GM10266 (cell line): ENCODE data around the gene RGCC.
"Not testable (repeated sequence)": the region's sequence is repeated elsewhere in the genome, so short reads cannot be mapped to it uniquely, and the experiment has no call there.

Experiments
- DNase-seq: peaks from one replicate; pipeline ENCODE4 v3.0.0; 2012; ENCODE audit errors: extremely low spot score
- TF ChIP-seq, protein P1 (sequence below): IDR thresholded peaks from 2 replicates; pipeline ENCODE4 v1.5.1; 2012; ENCODE audit warnings: mild to moderate bottlenecking, low read depth; ENCODE audit not compliant: control insufficient read depth, insufficient read depth; ENCODE audit errors: missing control alignments

The RGCC gene

DNA sequence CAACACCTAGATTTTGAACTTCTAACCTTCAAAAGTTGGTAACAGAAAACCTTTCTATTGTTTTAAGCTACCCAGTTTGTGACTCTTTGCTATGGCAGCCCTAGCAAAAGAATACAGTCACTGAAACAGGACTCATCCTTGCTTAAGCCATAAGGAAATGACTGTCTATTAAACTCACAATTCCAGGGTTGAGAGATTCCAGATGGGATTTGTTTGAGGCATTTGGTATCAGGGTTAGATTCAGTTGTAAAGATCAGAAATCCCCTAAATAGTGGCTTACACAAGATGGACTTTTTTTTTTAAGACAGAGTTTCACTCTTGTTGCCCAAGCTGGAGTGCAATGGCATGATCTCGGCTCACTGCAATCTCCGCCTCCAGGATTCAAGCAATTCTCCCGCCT lies 41.1 kb upstream of the RGCC start:
- no peak for DNase-seq
- TF ChIP-seq, protein P1, sequence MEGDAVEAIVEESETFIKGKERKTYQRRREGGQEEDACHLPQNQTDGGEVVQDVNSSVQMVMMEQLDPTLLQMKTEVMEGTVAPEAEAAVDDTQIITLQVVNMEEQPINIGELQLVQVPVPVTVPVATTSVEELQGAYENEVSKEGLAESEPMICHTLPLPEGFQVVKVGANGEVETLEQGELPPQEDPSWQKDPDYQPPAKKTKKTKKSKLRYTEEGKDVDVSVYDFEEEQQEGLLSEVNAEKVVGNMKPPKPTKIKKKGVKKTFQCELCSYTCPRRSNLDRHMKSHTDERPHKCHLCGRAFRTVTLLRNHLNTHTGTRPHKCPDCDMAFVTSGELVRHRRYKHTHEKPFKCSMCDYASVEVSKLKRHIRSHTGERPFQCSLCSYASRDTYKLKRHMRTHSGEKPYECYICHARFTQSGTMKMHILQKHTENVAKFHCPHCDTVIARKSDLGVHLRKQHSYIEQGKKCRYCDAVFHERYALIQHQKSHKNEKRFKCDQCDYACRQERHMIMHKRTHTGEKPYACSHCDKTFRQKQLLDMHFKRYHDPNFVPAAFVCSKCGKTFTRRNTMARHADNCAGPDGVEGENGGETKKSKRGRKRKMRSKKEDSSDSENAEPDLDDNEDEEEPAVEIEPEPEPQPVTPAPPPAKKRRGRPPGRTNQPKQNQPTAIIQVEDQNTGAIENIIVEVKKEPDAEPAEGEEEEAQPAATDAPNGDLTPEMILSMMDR, result no peak

DNA sequence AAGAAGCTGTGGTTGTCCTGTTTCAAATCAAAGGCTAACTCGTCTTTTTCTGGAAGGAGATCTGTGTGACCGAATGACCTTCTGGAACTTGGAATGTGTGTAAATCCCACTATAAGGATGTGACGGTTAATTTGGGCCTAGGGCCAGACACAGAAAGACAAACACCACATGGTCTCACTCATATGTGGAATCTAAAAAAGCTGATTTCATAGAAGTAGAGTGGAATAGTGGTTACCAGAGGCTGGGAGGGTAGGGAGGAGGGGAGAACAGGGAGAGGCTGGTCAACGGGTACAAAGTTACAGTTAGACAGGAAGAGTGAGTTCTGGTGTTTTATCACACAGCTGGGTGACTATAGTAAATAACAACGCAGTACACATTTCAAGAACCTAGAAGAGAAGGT lies 39.3 kb upstream of the RGCC start:
- TF ChIP-seq, protein P1, result no peak
- no peak for DNase-seq

DNA sequence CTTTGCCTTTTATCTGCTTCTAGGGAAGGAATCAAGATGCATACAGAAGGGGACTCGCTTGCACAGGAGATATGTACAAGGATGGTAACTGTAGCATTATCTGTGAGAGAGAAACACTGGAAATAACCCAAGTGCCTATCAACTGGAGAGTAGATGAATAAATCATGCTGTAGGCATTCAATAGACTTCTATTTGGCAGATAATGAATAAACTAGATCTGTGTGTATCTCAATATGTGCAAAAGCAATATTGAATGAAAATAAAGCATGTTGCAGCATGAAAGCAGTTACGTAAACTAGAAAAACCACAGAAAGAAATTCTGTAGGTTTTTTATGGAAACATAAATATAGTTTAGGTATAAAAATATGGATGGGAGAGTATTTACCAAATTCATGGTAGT lies 38.6 kb upstream of the RGCC start:
- TF ChIP-seq, protein P1, result no peak
- DNase-seq, result no peak

DNA sequence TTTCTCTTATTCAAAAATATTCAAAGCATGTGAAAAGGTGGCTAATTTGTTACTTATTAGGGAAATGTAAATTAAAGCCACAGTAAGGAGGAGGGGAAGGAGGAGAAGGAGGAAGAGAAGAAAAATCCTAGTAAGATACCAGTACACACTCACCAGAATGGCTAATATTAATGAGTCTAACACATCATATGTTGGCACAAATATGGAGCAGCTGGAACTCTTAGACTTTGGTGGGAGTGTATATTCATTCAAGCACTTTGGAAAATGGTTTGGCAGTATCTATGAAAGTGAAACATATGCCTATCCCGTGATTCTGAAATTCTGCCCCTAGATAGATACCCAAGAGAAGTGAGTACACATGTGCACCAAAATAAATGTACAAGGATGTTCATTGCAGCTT lies 38.1 kb upstream of the RGCC start:
- TF ChIP-seq, protein P1, result no peak
- DNase-seq, result no peak

DNA sequence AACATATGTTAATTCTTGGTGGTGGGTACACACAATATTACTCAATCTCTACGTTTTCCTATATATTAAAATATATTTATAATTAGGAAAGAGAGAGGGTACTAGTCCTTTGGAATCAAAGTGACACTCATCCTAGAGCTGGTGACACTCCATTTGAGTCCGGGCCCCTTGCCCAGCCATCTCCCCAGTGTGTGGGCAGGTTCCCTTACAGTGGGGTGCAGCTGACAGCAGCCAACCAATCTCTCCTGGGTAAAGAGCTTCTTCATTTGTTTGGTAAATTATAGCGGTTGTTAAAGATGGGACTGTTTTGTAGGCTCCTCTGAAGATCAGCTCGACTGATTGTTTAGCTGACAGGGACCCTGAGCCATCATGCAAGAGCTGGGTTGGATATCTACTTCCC lies 37.2 kb upstream of the RGCC start:
- DNase-seq, result no peak
- TF ChIP-seq, protein P1, result no peak

DNA sequence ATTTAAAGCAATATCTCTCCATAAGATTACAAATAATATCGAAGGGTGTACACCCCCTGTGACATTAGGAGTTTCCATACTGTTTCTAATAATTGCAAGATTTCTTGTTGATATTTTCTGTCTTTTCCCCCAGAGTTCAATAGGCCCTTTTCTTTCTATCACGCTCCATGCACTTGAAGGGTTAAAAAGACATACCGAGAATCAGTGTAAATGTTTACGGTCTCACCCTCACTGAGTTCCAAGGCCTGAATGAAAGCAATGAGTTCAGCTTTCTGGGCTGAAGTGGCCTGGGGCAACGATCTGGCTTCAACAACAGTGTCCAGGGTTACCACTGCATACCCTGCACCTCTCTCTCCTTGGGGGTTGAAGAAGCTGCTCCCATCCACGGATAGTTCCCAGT lies 36.0 kb upstream of the RGCC start:
- DNase-seq, result not testable (repeated sequence)

DNA sequence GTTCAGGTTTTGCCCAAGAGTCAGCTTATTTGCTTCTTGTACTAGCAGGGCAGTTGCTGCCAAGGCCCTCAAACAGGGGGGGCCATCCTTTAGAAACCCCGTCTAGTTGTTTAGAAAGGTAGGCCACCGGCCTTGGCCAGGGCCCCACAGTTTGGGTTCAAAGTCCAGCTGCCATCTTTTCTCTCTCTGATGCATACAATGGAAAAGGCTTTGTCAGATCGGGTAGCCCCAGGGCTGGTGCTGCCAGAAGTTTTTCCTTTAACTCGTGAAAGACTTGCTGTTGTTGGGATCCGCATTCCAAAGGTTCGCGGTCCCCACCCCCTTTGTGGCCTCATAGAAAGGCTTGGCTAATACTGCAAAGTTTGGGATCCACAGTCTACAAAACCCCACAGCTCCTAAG lies 35.4 kb upstream of the RGCC start:
- DNase-seq, result not testable (repeated sequence)

DNA sequence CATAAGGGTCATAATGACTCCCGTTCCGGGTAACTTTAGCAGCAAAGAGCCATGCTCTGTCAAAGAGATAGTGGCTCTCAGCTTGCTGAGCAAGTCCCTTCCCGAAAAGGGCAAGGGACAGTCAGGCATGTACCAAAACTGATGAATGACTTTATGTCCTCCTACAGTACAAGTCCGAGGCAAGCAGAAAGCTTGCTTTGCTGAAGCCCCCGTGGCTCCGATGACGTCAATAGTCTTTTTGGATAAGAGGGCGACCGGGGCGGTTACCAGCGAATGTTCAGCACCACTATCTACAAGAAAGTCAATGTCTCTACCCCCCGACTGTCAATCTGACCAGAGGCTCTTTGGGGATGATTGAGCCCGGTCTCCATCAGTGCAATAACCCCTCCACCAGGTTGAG lies 34.1 kb upstream of the RGCC start:
- DNase-seq, result not testable (repeated sequence)

DNA sequence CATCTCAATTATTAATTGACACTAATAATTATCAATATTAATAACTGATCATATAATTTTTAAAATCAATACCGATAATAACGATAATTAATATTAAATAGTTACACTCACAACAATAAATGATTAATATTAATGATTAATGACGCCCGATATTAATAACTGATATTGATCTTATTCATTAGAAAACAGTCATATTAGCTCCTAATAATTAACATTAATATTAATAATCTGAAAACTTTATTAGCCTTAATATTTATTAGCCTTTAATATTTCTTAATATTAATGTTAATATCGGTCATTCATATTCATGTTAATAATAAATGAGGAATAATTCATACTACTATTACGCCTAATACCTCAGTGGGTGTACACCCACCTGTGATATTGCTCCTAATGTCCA lies 32.7 kb upstream of the RGCC start:
- DNase-seq, result not testable (repeated sequence)

DNA sequence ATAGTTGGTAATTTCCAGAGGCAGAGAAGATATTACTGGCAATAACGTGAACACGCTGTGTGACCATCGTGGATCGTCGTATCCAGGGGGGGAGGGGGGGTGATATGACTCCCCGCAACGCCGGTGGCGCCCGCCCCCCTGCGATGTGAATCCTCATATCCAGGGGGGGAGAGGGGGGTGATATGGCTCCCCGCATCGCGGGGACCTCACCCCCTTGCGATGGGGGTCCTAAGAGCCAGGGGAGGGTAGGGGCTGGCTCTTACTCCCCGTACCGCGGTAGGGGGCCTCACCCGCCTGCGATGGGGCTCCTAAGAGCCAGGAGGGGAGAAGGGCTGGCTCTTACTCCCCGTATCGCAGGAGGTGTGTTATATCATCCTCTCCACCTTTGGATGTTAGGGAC lies 31.3 kb upstream of the RGCC start:
- no peak for DNase-seq
- TF ChIP-seq, protein P1, result no peak
